ENCODE data around the gene CNTNAP5.

Gene CNTNAP5

GRCh38 chr2:124025171-124025580, at the start of gene CNTNAP5:
CNTNAP5 (plus strand) TSS chr2:124025287; CDS start chr2:124025651, 364 bp downstream.
- DNase-seq: peak; percentile 52

GRCh38 chr2:123976054-123976648, 48.9 kb upstream of the CNTNAP5 start:
- no peak for DNase-seq

GRCh38 chr2:123993728-123994323, 31.3 kb upstream of the CNTNAP5 start:
- DNase-seq: peak; percentile 31

GRCh38 chr2:123999681-124000080, 25.4 kb upstream of the CNTNAP5 start:
- no peak for DNase-seq

GRCh38 chr2:124001696-124002430, 23.2 kb upstream of the CNTNAP5 start:
- DNase-seq: no peak

GRCh38 chr2:124018890-124019289, 6.2 kb upstream of the CNTNAP5 start:
- no peak for DNase-seq

GRCh38 chr2:124024561-124025170, 421 bp upstream of the CNTNAP5 start:
- no peak for DNase-seq

- no peak for DNase-seq
Measured at GRCh38 chr2:124025891-124026434, 876 bp downstream of the CNTNAP5 start.

GRCh38 chr2:124026503-124026902, 1.4 kb downstream of the CNTNAP5 start:
- no peak for DNase-seq

GRCh38 chr2:124027182-124027581, 2.1 kb downstream of the CNTNAP5 start:
- no peak for DNase-seq

- no peak for DNase-seq
Measured at GRCh38 chr2:124032799-124033198, 7.7 kb downstream of the CNTNAP5 start.

GRCh38 chr2:124034265-124034664, 9.2 kb downstream of the CNTNAP5 start:
- DNase-seq: no peak

- no peak for DNase-seq
Measured at GRCh38 chr2:124035001-124035400, 9.9 kb downstream of the CNTNAP5 start.

GRCh38 chr2:124039032-124039431, 13.9 kb downstream of the CNTNAP5 start:
- DNase-seq: no peak

GRCh38 chr2:124039762-124040291, 14.7 kb downstream of the CNTNAP5 start:
- no peak for DNase-seq

GRCh38 chr2:124045894-124046293, 20.8 kb downstream of the CNTNAP5 start:
- DNase-seq: no peak

GRCh38 chr2:124046332-124046731, 21.2 kb downstream of the CNTNAP5 start:
- no peak for DNase-seq

GRCh38 chr2:124048102-124048501, 23.0 kb downstream of the CNTNAP5 start:
- no peak for DNase-seq

GRCh38 chr2:124048664-124049063, 23.6 kb downstream of the CNTNAP5 start:
- DNase-seq: no peak

GRCh38 chr2:124049136-124049535, 24.0 kb downstream of the CNTNAP5 start:
- DNase-seq: no peak

- no peak for DNase-seq
Measured at GRCh38 chr2:124050833-124051497, 25.9 kb downstream of the CNTNAP5 start.

GRCh38 chr2:124053796-124054195, 28.7 kb downstream of the CNTNAP5 start:
- no peak for DNase-seq

GRCh38 chr2:124063596-124063995, 38.5 kb downstream of the CNTNAP5 start:
- DNase-seq: no peak

Measured in stimulated activated CD8-positive, alpha-beta memory T cell treated with anti-CD3 and anti-CD28 coated beads, Interleukin-4, amount 100 ng/mL, for 48 hours (primary cell).